Nephron progenitor cell (in vitro differentiated cells): ENCODE results near the gene BIN2.

Experiments used
- DNase-seq: peaks from one replicate; pipeline ENCODE4 v3.0.0; 2021
- H3K27ac Mint-ChIP-seq: 2 replicates; pipeline ENCODE4 v1.8.0; 2021; ENCODE audit warnings: mild to moderate bottlenecking, moderate library complexity, mixed read lengths
- H3K27me3 Mint-ChIP-seq: 2 replicates; pipeline ENCODE4 v1.8.0; 2021; ENCODE audit warnings: mild to moderate bottlenecking, low read depth, mixed read lengths; ENCODE audit not compliant: poor library complexity
- H3K36me3 Mint-ChIP-seq: 2 replicates; pipeline ENCODE4 v1.8.0; 2021; ENCODE audit warnings: low read depth, mixed read lengths
- H3K4me1 Mint-ChIP-seq: 2 replicates; pipeline ENCODE4 v1.8.0; 2021; ENCODE audit warnings: mixed read lengths
- H3K4me3 Mint-ChIP-seq: 2 replicates; pipeline ENCODE4 v1.8.0; 2021; ENCODE audit warnings: mild to moderate bottlenecking, moderate library complexity, mixed read lengths
- H3K9me3 Mint-ChIP-seq: 2 replicates; pipeline ENCODE4 v1.8.0; 2021; ENCODE audit warnings: mild to moderate bottlenecking, moderate library complexity, mixed read lengths
- TF ChIP-seq, protein P1 (sequence below): fragments of 200-600 bp; sonication (generic); IDR thresholded peaks from 2 replicates; pipeline ENCODE4 v1.5.0; 2021; ENCODE audit warnings: antibody characterized with exemption

BIN2 gene

DNA sequence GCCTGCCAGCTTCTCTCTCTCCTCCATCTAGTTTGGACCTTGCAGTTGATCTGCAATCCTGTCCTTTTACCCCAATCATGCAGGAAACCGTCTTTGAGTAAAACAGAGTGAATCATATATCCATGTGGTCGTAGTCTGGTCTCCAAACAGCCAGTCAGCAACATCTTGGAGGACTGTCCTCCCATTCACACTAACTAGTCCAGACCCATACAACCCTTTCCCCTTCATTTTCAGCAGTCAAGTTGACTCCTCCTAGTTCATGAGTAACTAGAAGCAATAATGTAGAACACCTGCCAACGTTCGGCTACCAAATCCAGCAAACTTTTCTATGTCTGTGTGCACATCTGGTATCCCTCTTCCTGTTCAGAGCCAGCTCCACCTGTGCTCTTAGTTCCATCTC is 10.8 kb upstream of the BIN2 start:
- no peaks in the 10 kb centered on the region for H3K36me3 Mint-ChIP-seq
- TF ChIP-seq, protein P1, sequence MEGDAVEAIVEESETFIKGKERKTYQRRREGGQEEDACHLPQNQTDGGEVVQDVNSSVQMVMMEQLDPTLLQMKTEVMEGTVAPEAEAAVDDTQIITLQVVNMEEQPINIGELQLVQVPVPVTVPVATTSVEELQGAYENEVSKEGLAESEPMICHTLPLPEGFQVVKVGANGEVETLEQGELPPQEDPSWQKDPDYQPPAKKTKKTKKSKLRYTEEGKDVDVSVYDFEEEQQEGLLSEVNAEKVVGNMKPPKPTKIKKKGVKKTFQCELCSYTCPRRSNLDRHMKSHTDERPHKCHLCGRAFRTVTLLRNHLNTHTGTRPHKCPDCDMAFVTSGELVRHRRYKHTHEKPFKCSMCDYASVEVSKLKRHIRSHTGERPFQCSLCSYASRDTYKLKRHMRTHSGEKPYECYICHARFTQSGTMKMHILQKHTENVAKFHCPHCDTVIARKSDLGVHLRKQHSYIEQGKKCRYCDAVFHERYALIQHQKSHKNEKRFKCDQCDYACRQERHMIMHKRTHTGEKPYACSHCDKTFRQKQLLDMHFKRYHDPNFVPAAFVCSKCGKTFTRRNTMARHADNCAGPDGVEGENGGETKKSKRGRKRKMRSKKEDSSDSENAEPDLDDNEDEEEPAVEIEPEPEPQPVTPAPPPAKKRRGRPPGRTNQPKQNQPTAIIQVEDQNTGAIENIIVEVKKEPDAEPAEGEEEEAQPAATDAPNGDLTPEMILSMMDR = no peak
- H3K4me3 Mint-ChIP-seq = no peak overlapping the region
- peaks cover 11% of the 10 kb centered on the region for H3K4me1 Mint-ChIP-seq
- DNase-seq = no peak
- H3K27me3 Mint-ChIP-seq = peaks cover 23% of the 10 kb centered on the region
- no peak overlapping the region for H3K27ac Mint-ChIP-seq
- no peaks in the 10 kb centered on the region for H3K9me3 Mint-ChIP-seq

DNA sequence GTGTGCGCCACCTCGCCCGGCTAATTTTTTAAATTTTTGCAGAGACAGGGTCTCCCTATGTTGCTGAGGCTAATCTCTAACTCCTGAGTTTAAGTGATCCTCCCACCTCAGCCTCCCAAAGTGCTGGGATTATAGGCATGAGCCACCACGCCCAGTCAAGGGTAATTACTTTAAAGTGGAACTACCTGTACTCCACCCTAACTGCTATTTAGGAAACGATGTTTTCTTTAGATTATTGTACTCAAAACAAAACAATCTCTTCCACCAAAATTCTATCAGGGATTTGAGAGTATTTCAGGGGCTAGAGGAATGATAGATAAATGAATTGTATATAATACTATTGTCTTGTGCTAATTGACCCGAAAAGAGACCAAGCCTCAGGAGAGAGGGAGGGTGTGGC is 9.6 kb upstream of the BIN2 start:
- Mint-ChIP-seq H3K27me3 (peaks cover 21% of the 10 kb centered on the region), H3K4me1 (peaks cover 18% of the 10 kb centered on the region), H3K27ac (no peak overlapping the region), H3K36me3 (no peaks in the 10 kb centered on the region), H3K4me3 (no peak overlapping the region), H3K9me3 (no peaks in the 10 kb centered on the region)
- TF ChIP-seq, protein P1 = no peak
- no peak for DNase-seq

DNA sequence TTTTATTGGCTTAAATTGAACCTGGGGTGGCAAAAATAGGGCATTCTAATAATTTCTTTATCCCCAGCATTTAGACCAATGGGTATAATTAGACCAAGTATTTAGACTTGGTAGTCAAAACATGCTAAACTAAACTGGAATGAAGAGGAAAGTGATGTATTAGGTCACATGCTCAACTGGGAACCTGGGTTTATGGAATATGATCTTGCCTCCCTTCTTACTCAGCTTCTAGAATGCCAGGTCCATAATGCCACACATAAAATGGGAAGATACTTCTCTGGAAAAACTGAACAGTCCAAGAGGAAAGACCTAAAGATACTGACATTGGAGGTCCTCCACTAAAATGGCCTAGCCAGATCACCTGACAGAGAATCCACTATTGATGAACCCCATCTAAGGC is 6.2 kb upstream of the BIN2 start:
- H3K27ac Mint-ChIP-seq = no peak overlapping the region
- TF ChIP-seq, protein P1 = no peak

DNA sequence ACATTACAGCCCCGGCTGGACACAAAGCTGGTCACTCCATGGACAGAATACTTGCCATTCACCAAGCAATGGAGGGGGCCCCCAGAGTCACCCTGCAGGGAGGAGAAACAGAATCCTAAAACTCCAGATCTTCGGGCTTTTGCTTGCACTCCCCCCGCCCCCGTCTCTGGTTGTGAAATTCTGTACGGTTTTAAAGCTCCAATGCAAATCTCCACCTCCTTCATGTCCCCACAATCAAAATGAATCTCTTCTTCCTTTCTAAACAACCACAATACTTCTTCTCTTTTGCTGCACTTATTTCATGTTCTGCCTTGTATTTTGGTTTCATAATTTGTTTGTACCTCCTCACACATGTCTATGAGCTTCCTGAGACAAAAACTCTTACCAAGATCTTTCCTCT is 5.8 kb upstream of the BIN2 start:
- no peak for DNase-seq
- TF ChIP-seq, protein P1 = no peak
- H3K27ac Mint-ChIP-seq = no peak overlapping the region
- H3K4me1 Mint-ChIP-seq = peaks cover 18% of the 10 kb centered on the region
- H3K4me3 Mint-ChIP-seq = no peak overlapping the region
- H3K36me3 Mint-ChIP-seq = no peaks in the 10 kb centered on the region
- no peaks in the 10 kb centered on the region for H3K9me3 Mint-ChIP-seq
- peaks cover 13% of the 10 kb centered on the region for H3K27me3 Mint-ChIP-seq

More for the DNA sequence above, 6.2 kb upstream of the BIN2 start:
- DNase-seq = no peak
- H3K27me3 Mint-ChIP-seq = peaks cover 14% of the 10 kb centered on the region
- peaks cover 18% of the 10 kb centered on the region for H3K4me1 Mint-ChIP-seq
- H3K9me3 Mint-ChIP-seq = no peaks in the 10 kb centered on the region
- no peaks in the 10 kb centered on the region for H3K36me3 Mint-ChIP-seq
- H3K4me3 Mint-ChIP-seq = no peak overlapping the region

DNA sequence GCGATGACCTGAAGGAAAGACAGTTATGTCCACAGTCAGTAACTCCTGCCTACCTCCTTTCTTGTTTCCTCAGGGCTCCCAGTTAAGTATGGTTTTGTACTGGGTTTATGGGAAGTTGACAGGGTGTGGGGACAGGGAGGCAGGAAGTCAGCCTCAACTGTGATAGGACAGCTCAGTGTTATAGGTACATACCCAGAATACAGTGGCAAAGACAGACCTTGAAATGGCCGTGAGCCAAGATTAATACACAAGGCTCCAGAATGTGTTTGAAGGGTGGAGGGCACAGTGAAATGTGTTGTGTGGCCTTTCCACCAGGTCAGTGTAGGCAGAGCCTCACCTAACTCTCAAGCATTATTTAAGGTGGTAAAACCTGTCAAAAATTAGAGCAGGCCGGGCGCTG is 4.6 kb upstream of the BIN2 start:
- Mint-ChIP-seq H3K27ac (no peak overlapping the region), H3K36me3 (no peaks in the 10 kb centered on the region), H3K9me3 (no peaks in the 10 kb centered on the region), H3K4me1 (peaks cover 18% of the 10 kb centered on the region), H3K27me3 (peaks cover 9% of the 10 kb centered on the region), H3K4me3 (no peak overlapping the region)
- TF ChIP-seq, protein P1 = no peak
- DNase-seq = no peak

DNA sequence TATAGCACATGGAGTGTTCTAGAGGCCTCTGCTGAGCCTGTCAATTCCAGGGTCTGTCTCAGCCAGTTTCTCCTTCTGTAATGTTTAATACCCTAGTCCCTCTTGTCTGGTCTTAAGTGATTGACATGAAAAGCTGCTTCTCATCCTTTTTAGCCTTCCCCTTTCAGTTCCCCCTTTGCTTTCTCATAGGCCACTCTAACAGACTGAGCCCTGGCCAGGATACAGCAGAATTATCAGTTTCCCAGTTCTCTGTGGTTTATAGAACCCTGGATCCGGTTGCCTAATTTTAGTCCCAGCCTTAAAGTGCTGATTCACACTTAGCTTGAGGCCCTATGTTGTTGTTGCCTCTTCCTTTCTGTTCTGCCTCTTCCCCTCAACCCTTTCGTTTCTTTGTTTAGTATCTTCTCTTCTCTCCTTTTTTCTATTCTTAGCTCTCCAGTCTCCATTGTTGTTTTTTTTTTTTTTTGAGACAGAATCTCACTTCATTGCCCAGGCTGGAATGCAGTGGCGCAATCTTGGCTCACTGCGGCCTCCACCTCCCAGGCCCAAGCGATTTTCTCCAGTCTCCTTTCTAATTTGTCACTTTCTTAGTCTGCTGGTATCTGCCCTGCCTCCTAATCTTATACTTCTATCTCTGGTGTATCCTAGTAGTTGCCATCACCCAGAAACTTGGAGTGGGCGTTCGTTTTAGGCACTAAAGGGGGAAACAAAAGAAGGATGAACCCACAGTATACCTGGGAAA is 2.9 kb upstream of the BIN2 start:
- H3K36me3 Mint-ChIP-seq = no peaks in the 10 kb centered on the region
- H3K27ac Mint-ChIP-seq = peak overlapping the region; percentile 47
- H3K9me3 Mint-ChIP-seq = no peaks in the 10 kb centered on the region
- H3K27me3 Mint-ChIP-seq = peaks cover 7% of the 10 kb centered on the region
- TF ChIP-seq, protein P1 = no peak
- H3K4me3 Mint-ChIP-seq = no peak overlapping the region
- H3K4me1 Mint-ChIP-seq = peaks cover 29% of the 10 kb centered on the region
- no peak for DNase-seq
